SK-N-MC (cell line): ENCODE measurements around the gene HOXB4.

Experiments used
- EZH2 ChIP-seq: fragments of 200-600 bp; sonication (generic); IDR thresholded peaks from one replicate; pipeline ENCODE4 v1.6.1; 2017; ENCODE audit warnings: antibody characterized with exemption
- POLR2AphosphoS5 ChIP-seq: IDR thresholded peaks from 2 replicates; pipeline ENCODE4 v1.6.1; 2012; ENCODE audit warnings: mild to moderate bottlenecking, low read depth, low read length, borderline replicate concordance

GRCh38 chr17:48589831-48590606 lies 11.9 kb upstream of the HOXB4 start, which contains the start of gene HOXB3:
- TF ChIP-seq POLR2AphosphoS5 (no peak), EZH2 (no peak)
